C4-2B (cell line): ENCODE results near the gene DST.

ENCODE experiments used
- CTCF ChIP-seq: fragments of 450-650 bp; conservative IDR thresholded peaks from 2 replicates; pipeline ENCODE4 v1.5.1; 2017; ENCODE audit warnings: mild to moderate bottlenecking
- ZFX ChIP-seq: fragments of 450-650 bp; IDR thresholded peaks from 2 replicates; pipeline ENCODE4 v1.6.1; 2017

- TF ChIP-seq CTCF: no peak
- no peak for TF ChIP-seq ZFX
These were observed 35.5 kb downstream of the DST start for GRCh38 chr6:56607111-56607752.
